HepG2 (cell line): ENCODE results near the gene FKBP5.

Experiments used
- BRCA1 ChIP-seq: sonication (generic); formaldehyde crosslinking; IDR thresholded peaks from 2 replicates; pipeline ENCODE4 v1.4.0; 2020; ENCODE audit warnings: missing genetic modification reagents
- CBX5 ChIP-seq: sonication (generic); formaldehyde crosslinking; IDR thresholded peaks from 2 replicates; pipeline ENCODE4 v1.4.0; 2020; ENCODE audit warnings: missing genetic modification reagents, borderline replicate concordance
- MYC ChIP-seq: sonication (generic); formaldehyde crosslinking; IDR thresholded peaks from 2 replicates; pipeline ENCODE4 v1.9.0; 2021; ENCODE audit warnings: missing genetic modification reagents, borderline replicate concordance
- SMAD3 ChIP-seq: sonication (generic); formaldehyde crosslinking; IDR thresholded peaks from 2 replicates; pipeline ENCODE4 v1.4.0; 2020; ENCODE audit warnings: missing genetic modification reagents
- TBX3 ChIP-seq: fragments of 450-650 bp; IDR thresholded peaks from 2 replicates; pipeline ENCODE4 v1.6.1; 2017; ENCODE audit warnings: antibody characterized with exemption, mild to moderate bottlenecking, inconsistent platforms, borderline replicate concordance
- TF ChIP-seq, protein P1 (sequence below), 2 experiments: sonication (generic) in 1 of 2; formaldehyde crosslinking in 1 of 2; IDR thresholded peaks; 2 replicates each; pipeline versions ENCODE4 v1.5.1 to v1.6.1; 2011 to 2020; ENCODE audit warnings: borderline replicate concordance in 1 of 2, low read depth in 1 of 2, low read length in 1 of 2, mild to moderate bottlenecking in 1 of 2, missing genetic modification reagents in 1 of 2, moderate library complexity in 1 of 2
- TF ChIP-seq, protein P2 (sequence below): sonication (generic); formaldehyde crosslinking; IDR thresholded peaks from 2 replicates; pipeline ENCODE4 v1.5.0; 2020; ENCODE audit warnings: mild to moderate bottlenecking, missing genetic modification reagents, moderate library complexity
- TF ChIP-seq, protein P3 (sequence below): sonication (generic); formaldehyde crosslinking; IDR thresholded peaks from 2 replicates; pipeline ENCODE4 v1.4.0; 2020; ENCODE audit warnings: mild to moderate bottlenecking, missing genetic modification reagents
- TF ChIP-seq, protein P4 (sequence below): IDR thresholded peaks from 2 replicates; pipeline ENCODE4 v1.6.1; 2012; ENCODE audit warnings: inconsistent platforms
- TF ChIP-seq, protein P5 (sequence below): sonication (generic); formaldehyde crosslinking; IDR thresholded peaks from 2 replicates; pipeline ENCODE4 v1.4.0; 2020; ENCODE audit warnings: missing genetic modification reagents
- TF ChIP-seq, protein P6 (sequence below): sonication (generic); formaldehyde crosslinking; IDR thresholded peaks from 2 replicates; pipeline ENCODE4 v1.8.0; 2022; ENCODE audit warnings: low read depth, missing genetic modification reagents

DNA sequence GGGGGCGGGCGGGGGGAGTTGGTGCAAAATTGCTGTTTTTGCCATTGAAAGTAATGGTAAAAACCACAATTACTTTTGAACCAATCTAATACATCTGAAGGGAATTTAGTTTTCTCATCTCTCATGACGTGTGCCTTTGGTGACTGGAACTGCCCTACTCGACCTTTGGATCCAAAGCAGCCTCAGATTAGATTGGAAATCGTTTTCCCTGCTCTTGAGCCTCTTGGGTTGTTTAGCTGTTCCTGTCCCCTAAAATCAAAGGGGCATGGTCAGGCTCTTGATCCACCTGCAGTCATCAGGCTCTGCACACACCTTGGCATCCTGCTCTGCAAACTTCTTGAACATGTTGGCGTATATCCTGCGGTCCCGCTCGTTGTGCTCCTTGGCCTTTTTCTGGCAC, 112.0 kb downstream of the FKBP5 start:
- TF ChIP-seq CBX5 (no peak), BRCA1 (no peak), MYC (CRISPR knock-in tag) (no peak), TBX3 (no peak), SMAD3 (CRISPR knock-in tag) (no peak)
- TF ChIP-seq, protein P1, sequence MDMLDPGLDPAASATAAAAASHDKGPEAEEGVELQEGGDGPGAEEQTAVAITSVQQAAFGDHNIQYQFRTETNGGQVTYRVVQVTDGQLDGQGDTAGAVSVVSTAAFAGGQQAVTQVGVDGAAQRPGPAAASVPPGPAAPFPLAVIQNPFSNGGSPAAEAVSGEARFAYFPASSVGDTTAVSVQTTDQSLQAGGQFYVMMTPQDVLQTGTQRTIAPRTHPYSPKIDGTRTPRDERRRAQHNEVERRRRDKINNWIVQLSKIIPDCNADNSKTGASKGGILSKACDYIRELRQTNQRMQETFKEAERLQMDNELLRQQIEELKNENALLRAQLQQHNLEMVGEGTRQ (IDR thresholded peaks at IDR 0.05; ENCODE audit: low read depth, low read length) = no peak
- TF ChIP-seq, protein P1 (CRISPR knock-in tag; IDR thresholded peaks at IDR 0.05; ENCODE audit: borderline replicate concordance) = no peak
- TF ChIP-seq, protein P2, sequence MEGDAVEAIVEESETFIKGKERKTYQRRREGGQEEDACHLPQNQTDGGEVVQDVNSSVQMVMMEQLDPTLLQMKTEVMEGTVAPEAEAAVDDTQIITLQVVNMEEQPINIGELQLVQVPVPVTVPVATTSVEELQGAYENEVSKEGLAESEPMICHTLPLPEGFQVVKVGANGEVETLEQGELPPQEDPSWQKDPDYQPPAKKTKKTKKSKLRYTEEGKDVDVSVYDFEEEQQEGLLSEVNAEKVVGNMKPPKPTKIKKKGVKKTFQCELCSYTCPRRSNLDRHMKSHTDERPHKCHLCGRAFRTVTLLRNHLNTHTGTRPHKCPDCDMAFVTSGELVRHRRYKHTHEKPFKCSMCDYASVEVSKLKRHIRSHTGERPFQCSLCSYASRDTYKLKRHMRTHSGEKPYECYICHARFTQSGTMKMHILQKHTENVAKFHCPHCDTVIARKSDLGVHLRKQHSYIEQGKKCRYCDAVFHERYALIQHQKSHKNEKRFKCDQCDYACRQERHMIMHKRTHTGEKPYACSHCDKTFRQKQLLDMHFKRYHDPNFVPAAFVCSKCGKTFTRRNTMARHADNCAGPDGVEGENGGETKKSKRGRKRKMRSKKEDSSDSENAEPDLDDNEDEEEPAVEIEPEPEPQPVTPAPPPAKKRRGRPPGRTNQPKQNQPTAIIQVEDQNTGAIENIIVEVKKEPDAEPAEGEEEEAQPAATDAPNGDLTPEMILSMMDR (CRISPR knock-in tag) = no peak
- TF ChIP-seq, protein P3, sequence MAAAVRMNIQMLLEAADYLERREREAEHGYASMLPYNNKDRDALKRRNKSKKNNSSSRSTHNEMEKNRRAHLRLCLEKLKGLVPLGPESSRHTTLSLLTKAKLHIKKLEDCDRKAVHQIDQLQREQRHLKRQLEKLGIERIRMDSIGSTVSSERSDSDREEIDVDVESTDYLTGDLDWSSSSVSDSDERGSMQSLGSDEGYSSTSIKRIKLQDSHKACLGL (CRISPR knock-in tag) = no peak
- TF ChIP-seq, protein P4, sequence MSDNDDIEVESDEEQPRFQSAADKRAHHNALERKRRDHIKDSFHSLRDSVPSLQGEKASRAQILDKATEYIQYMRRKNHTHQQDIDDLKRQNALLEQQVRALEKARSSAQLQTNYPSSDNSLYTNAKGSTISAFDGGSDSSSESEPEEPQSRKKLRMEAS = no peak
- TF ChIP-seq, protein P5, sequence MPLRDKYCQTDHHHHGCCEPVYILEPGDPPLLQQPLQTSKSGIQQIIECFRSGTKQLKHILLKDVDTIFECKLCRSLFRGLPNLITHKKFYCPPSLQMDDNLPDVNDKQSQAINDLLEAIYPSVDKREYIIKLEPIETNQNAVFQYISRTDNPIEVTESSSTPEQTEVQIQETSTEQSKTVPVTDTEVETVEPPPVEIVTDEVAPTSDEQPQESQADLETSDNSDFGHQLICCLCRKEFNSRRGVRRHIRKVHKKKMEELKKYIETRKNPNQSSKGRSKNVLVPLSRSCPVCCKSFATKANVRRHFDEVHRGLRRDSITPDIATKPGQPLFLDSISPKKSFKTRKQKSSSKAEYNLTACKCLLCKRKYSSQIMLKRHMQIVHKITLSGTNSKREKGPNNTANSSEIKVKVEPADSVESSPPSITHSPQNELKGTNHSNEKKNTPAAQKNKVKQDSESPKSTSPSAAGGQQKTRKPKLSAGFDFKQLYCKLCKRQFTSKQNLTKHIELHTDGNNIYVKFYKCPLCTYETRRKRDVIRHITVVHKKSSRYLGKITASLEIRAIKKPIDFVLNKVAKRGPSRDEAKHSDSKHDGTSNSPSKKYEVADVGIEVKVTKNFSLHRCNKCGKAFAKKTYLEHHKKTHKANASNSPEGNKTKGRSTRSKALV (CRISPR knock-in tag) = no peak
- TF ChIP-seq, protein P6, sequence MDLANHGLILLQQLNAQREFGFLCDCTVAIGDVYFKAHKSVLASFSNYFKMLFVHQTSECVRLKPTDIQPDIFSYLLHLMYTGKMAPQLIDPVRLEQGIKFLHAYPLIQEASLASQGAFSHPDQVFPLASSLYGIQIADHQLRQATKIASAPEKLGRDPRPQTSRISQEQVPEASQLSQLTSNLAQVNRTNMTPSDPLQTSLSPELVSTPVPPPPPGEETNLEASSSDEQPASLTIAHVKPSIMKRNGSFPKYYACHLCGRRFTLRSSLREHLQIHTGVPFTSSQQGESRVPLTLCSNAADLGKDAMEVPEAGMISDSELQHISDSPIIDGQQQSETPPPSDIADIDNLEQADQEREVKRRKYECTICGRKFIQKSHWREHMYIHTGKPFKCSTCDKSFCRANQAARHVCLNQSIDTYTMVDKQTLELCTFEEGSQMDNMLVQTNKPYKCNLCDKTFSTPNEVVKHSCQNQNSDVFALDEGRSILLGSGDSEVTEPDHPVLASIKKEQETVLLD (CRISPR knock-in tag) = no peak
